ENCODE results near the gene ZNF488.

The ZNF488 gene

DNA sequence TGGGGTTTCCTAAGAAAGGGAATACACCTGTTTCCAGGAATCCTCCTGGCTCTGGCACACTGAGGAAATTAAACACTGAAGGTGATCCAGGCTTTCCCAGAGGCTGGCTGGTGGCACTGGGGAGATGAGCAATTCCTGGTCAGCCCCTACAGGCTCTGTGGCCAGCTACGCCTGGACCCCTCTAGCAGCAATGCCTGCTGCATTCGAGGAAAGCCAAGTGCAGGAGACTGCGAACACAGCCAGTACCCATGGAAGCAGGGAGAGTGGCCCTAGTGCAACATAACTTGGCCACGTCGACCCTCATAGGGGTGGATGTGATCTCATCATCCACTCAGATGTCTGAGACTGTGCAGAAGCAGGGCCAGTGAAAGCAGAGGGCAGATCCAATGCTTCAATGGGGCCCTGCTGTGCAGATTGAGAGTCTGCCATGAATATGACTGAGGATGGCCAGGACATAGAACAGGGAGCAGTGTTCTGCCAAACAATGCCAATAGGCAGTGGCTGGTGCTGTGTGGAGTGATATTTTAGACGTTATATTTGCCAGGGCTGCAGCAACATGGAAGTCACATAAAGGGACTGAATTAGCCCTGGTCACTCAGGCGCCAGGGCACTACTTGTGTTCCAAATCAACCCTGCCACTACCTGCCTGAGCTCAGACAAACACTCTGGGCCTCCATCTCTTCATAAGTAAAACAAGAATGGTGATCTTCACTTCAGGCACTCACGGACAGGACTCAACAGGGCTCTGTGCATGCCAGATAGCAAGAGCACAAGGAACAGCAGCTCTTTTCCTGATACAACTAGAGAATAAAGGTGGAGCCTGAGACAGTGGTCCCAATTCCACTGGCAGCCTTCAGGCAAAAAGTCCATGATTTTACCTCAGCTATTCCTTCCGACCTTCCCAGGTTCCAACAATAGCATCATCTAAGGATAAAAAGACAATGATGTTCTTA, 2.4 kb downstream of the ZNF488 start:
- no peak for DNase-seq

GRCh38 chr10:47381103-47381395, 3.0 kb downstream of the ZNF488 start:
- DNase-seq: no peak

DNA sequence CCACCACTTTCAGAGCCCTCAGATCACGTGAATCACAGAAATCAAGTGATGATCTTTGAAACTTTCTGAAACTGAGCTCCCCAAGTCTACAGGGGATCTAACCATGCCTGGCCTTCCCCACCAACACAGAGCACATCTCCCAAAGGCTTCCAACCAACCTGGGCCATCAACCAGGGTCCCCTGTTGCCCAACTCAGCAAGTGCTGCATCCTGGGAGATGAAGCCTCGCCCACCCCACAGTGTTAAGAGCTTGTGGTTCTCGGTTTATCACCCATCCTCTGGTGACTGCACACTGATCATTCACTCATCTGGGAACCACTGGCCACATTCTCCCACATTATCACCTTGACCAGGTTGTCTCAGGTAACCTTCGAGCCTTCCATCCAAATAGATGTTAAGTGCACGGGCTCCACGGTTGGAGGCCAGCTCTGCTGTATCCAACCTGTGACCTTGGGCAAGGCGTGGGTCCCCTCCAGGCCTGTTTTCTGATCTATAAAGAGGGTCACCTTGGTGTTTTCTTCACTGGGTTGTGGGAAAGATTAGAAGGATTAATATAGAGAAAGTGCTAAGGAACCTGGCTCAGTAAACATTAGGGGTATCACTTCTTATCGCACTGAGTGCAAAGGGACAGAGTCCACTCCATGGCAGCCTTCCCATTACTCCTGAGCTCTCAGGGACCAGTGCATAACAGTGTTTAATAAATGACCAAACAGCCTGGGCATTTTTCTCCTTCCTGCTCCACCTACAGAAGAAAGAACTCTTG, 3.6 kb downstream of the ZNF488 start:
- no peak for DNase-seq

- DNase-seq: no peak
Observed at GRCh38 chr10:47379901-47380300, 4.2 kb downstream of the ZNF488 start.

DNA sequence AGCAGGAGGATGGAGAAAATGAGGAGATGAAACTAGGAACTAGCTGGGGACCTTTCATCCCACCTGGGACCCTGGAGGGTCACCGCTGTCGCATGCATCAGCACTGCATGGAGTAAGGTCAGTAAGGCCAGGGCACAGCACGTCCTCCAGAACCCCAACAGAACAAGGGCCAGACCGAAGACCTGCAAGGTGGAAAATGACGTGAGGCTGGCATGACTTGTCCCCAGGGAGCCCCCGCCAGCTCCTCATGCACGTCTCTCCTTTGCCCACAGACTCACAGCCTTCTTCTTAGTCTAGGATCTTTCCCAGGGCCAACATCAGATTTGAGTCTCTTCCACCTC, 4.7 kb downstream of the ZNF488 start:
- DNase-seq: no peak

- DNase-seq: no peak
Observed at GRCh38 chr10:47378606-47379444, 5.3 kb downstream of the ZNF488 start.

DNA sequence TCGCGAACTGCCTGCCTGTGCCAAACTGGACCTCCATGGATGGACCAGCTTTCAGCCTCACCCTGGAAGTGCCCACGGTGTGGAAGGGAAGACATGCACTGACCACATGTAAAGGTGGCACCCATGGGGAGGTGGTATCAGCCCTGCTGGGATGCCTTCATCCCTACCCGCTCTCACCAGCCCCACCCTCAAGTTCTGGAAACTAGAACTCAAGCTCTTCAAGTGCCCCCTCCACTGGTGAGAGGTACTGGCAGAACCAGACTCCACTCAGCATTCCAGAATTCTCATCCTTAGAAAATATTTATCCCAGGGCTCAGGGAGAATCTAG, 5.9 kb downstream of the ZNF488 start:
- DNase-seq: no peak

- no peak for DNase-seq
Observed at GRCh38 chr10:47376522-47377220, 7.4 kb downstream of the ZNF488 start.

DNA sequence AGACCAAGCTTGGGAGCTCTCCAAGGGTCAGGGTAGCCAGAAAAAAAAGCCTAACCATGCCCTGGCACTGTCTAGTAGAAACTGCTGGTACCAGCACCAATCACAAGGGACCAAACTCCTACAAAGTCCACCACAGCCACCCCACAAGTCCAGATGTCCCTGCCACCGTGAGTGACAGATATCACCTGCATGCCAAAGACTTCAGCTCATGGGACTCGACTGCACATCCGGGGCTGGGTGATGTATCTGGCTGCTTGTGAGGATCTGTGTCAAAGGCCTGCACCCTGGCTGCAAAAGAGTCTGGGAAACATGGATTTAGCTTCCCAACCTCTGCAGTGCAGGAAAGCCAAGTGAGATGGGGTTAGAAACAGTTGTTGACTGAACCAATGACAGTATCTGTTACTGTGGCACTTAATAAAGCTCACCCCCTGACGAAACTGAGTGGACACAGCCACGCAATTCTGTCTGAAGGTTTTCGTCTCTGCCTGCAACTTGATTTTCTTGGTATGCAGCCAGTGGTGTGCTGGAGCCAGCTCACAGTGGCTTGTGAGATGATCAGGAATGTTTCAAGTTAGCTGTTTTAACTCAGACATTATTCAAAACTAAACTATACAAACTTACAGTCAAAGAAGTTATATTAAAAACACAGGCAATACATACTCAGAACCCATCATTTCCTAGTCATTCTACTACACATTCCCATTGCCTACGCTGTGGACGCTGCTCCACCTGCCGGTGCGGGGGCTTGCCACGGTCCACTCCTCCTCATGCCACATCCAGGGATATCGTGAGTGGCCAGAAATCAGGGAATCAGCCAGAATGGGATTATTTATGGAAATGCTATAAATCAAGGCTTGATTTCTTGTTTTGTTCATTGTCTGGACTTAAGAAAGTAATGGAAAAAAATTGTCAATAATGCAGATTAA, 9.2 kb downstream of the ZNF488 start:
- DNase-seq: peak; percentile 22

DNA sequence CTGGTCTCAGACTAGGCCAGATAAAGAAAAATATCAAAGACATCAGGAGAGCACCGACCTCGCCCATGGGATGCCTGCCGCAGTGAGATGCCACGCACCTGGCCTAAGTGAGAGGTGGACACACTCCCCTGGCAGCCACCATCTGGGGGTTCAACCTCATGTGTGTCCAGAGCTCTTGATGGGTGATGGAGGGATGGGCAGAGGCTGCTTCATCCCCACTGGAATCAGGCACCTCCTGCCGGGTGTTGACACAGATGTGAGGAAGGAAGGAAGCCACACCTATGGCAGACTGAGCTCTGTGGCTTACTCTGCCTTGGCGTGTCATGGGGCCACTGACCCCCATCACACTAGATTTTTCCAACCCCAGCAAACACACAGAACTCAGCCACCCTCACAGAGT, 11.4 kb downstream of the ZNF488 start:
- no peak for DNase-seq

GRCh38 chr10:47371629-47372485, 12.2 kb downstream of the ZNF488 start:
- DNase-seq: no peak

- no peak for DNase-seq
Observed at GRCh38 chr10:47370878-47371277, 13.2 kb downstream of the ZNF488 start.

GRCh38 chr10:47370015-47370767, 13.9 kb downstream of the ZNF488 start:
- DNase-seq: no peak

- DNase-seq: no peak
Observed at GRCh38 chr10:47369251-47369894, 14.7 kb downstream of the ZNF488 start.

DNA sequence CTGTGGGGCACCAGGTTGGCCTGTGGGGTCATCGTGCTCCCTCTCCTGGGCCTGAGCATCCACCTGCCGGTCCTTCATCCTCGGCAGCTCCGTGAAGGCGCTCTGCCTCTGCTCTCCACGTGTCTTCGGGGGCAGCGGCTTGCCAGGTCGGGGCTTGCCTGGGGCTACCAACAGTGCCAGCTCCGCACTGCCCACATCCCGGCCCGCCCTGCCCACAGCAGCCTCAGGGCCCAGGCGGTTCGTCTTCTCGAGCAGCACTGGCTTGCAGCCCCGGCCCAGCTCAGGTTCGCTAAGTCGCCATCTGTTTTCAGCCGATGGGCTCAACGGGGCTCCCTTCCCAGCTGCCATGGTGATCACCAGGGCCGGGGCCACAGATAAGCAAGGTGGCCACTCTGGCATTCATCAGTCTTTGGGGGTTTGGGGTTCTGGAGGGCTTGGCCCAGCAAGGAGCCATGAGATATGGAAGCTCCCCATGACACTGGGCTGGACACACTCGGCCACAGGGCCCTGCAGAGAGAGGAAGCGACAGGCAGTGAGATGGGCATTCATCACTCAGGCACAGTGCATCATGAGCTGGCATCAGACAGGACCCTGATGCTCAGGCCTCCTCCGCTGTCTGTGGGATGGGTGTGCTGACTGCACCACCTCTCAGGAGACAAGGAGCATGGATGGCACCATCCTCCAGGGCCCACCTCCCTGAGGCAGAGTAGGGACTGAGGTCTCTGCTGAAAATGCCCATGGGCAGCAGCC, 15.5 kb downstream of the ZNF488 start:
- no peak for DNase-seq

- no peak for DNase-seq
Observed at GRCh38 chr10:47367646-47368045, 16.4 kb downstream of the ZNF488 start.

DNA sequence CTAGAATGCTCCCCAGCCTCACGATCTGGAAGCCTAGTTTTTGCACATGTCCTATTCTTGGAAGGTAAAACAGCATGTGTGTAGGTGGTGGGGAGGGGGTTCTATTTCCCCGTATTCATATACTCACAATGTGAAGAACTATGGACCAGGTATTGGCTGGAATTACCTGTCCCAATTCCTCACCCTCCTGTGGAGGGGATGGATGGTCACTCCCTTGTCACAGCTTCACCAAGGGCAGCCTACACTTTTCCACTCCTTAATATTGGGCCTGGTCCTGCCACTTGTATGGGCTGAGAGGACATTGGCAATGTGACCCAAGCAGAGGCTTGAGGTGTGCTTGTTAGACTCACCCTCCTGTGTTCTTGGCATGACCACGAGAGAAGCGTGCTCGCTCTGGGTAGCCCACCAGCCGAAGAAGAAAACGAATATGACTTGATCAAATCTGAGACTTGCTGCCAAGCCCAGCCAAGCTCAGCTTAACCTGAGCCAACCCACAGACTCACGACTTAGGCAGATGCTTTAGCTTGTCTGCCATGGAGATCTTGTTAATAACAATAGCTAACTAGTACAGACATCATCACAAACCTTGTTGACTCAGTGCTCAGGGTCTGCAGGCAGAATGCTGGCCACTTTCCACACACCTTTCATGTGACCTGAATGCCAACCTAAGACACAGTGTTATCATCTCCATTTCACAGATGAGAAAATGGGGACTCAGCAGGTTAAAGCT, 17.2 kb downstream of the ZNF488 start:
- no peak for DNase-seq

DNA sequence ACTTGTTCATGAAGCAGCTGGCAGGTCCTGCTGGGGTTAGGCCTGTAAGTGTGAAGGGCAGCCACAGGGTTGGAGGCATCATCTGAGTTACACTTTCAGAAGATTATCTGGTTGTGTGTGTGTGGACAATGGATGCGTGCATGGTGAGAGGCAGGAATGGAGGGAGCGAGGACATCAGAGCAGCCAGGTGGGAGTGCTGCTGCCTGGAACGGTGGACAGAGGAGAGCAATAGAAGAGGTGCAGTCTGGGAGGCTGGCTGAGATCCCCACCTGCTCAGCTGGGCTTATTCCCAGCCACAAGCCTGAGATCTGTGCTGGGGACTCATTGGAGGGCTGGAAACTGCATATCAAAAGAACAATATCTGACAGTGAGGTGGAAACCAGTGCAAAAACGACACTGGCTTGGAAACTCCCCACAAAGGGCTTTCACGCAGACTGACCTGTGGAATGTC, 17.9 kb downstream of the ZNF488 start:
- no peak for DNase-seq

Measured in fibroblast of skin of right quadriceps (primary cell).